GM23338 (cell line): ENCODE measurements around the gene POLD2. TPM values are rescaled to one million over a fixed set of nuclear protein-coding genes. Genes with fewer than 3 reads are reported as not detected.

Source experiments
- ATAC-seq: fragments of 200-7000 bp; cut with Tn5 transposase; 3 replicates; pipeline ENCODE4 v1.9.1; 2020
- DNase-seq: peaks from one replicate; pipeline ENCODE4 v3.0.0-alpha.2; 2015; ENCODE audit warnings: low spot score
- H2AFZ ChIP-seq: fragments of 200-600 bp; sonication (generic); 2 replicates; pipeline ENCODE4 v1.8.0; 2016; ENCODE audit warnings: antibody characterized with exemption, mild to moderate bottlenecking, moderate library complexity
- H3F3A ChIP-seq: fragments of 200-600 bp; sonication (generic); replicated peaks from 2 replicates; pipeline ENCODE4 v1.8.0; 2017; ENCODE audit warnings: antibody characterized with exemption, mixed run types, low read depth
- H3K27ac ChIP-seq: fragments of 200-600 bp; sonication (generic); 2 replicates; pipeline ENCODE4 v1.6.1; 2016; ENCODE audit warnings: low read depth
- H3K27me3 ChIP-seq: fragments of 200-600 bp; sonication (generic); 2 replicates; pipeline ENCODE4 v1.8.0; 2016; ENCODE audit warnings: mild to moderate bottlenecking, mixed run types, moderate library complexity; ENCODE audit not compliant: insufficient read depth
- H3K36me3 ChIP-seq: fragments of 200-600 bp; sonication (generic); 2 replicates; pipeline ENCODE4 v1.8.0; 2016; ENCODE audit warnings: mild to moderate bottlenecking; ENCODE audit not compliant: insufficient read depth
- H3K4me1 ChIP-seq: fragments of 200-600 bp; sonication (generic); 2 replicates; pipeline ENCODE4 v1.8.0; 2016; ENCODE audit warnings: mild to moderate bottlenecking, moderate library complexity; ENCODE audit not compliant: insufficient read depth
- H3K4me2 ChIP-seq: fragments of 200-600 bp; sonication (generic); 2 replicates; pipeline ENCODE4 v1.7.1; 2017; ENCODE audit warnings: mixed run types
- H3K4me3 ChIP-seq: fragments of 200-600 bp; sonication (generic); 2 replicates; pipeline ENCODE4 v1.6.1; 2016; ENCODE audit warnings: mixed run types
- H3K79me2 ChIP-seq: fragments of 200-600 bp; sonication (generic); replicated peaks from 2 replicates; pipeline ENCODE4 v1.8.0; 2017; ENCODE audit warnings: mild to moderate bottlenecking; ENCODE audit not compliant: insufficient read depth
- H3K9me2 ChIP-seq: fragments of 200-600 bp; sonication (generic); 2 replicates; pipeline ENCODE4 v1.8.0; 2017; ENCODE audit not compliant: insufficient read depth
- H4K20me1 ChIP-seq: fragments of 200-600 bp; sonication (generic); replicated peaks from 2 replicates; pipeline ENCODE4 v1.8.0; 2017; ENCODE audit warnings: mild to moderate bottlenecking; ENCODE audit not compliant: insufficient read depth
- H3K27ac Mint-ChIP-seq: 2 replicates; pipeline ENCODE4 v1.8.0; 2020; ENCODE audit warnings: inconsistent platforms, mild to moderate bottlenecking, moderate library complexity, mixed read lengths
- H3K27me3 Mint-ChIP-seq: 3 replicates; pipeline ENCODE4 v1.8.0; 2022; ENCODE audit warnings: low read depth, mild to moderate bottlenecking, moderate library complexity, mixed read lengths, inconsistent platforms; ENCODE audit not compliant: insufficient read depth, poor library complexity
- H3K36me3 Mint-ChIP-seq: 3 replicates; pipeline ENCODE4 v1.8.0; 2021; ENCODE audit warnings: low read depth, mild to moderate bottlenecking, inconsistent platforms, moderate library complexity, mixed read lengths
- H3K4me1 Mint-ChIP-seq: 3 replicates; pipeline ENCODE4 v1.8.0; 2020; ENCODE audit warnings: mild to moderate bottlenecking, inconsistent platforms, mixed read lengths
- H3K4me3 Mint-ChIP-seq: 3 replicates; pipeline ENCODE4 v1.8.0; 2021; ENCODE audit warnings: moderate library complexity, mild to moderate bottlenecking, inconsistent platforms, mixed read lengths
- H3K9me3 Mint-ChIP-seq: 3 replicates; pipeline ENCODE4 v1.8.0; 2020; ENCODE audit warnings: moderate library complexity, mild to moderate bottlenecking, inconsistent platforms, mixed read lengths
- CREB1 ChIP-seq: fragments of 250-450 bp; sonication (Bioruptor Pico); IDR thresholded peaks from 2 replicates; pipeline ENCODE4 v1.5.0; 2020; ENCODE audit warnings: low read depth, mild to moderate bottlenecking, moderate library complexity
- EZH2 ChIP-seq: fragments of 200-600 bp; sonication (generic); IDR thresholded peaks from one replicate; pipeline ENCODE4 v1.8.0; 2017; ENCODE audit warnings: antibody characterized with exemption, mild to moderate bottlenecking, low read depth; ENCODE audit not compliant: unreplicated experiment
- EZH2phosphoT487 ChIP-seq: fragments of 200-600 bp; sonication (generic); IDR thresholded peaks from one replicate; pipeline ENCODE4 v1.8.1; 2018; ENCODE audit warnings: antibody characterized with exemption; ENCODE audit not compliant: unreplicated experiment
- JUNB ChIP-seq: IDR thresholded peaks from one replicate; pipeline ENCODE4 v1.6.1; 2016; ENCODE audit warnings: antibody characterized with exemption; ENCODE audit not compliant: unreplicated experiment
- NANOG ChIP-seq: IDR thresholded peaks from 2 replicates; pipeline ENCODE4 v1.6.1; 2016; ENCODE audit warnings: antibody characterized with exemption, borderline replicate concordance
- POLR2AphosphoS5 ChIP-seq: IDR thresholded peaks from 2 replicates; pipeline ENCODE4 v1.6.1; 2016; ENCODE audit warnings: antibody characterized with exemption, low read depth
- STAT1 ChIP-seq: IDR thresholded peaks from one replicate; pipeline ENCODE4 v1.6.1; 2016; ENCODE audit warnings: antibody characterized with exemption; ENCODE audit not compliant: unreplicated experiment
- ZNF114 ChIP-seq: fragments of 250-450 bp; sonication (Bioruptor Pico); IDR thresholded peaks from 2 replicates; pipeline ENCODE4 v1.5.0; 2020; ENCODE audit warnings: mild to moderate bottlenecking, moderate library complexity
- ZNF331 ChIP-seq: fragments of 250-450 bp; sonication (Bioruptor Pico); IDR thresholded peaks from 2 replicates; pipeline ENCODE4 v1.5.0; 2020; ENCODE audit warnings: low read depth, mild to moderate bottlenecking, moderate library complexity
- polyA plus RNA-seq: library from polyadenylated mRNA; unstranded; fragments of >200 nt; fragmentation: Nextera tagmentation; extraction: Ambion mirVana; gene quantifications from 2 replicates; pipeline ENCODE4 v1.2.1, GENCODE V29; 2016
- total RNA-seq: library from RNA; depleted of rRNA; stranded (reverse); fragments of >200 nt; shearing (Covaris generic); gene quantifications from 2 replicates; pipeline ENCODE4 v1.2.3, GENCODE V29; 2014
- TF ChIP-seq, protein P1 (sequence below): IDR thresholded peaks from one replicate; pipeline ENCODE4 v1.6.1; 2018; ENCODE audit warnings: antibody characterized with exemption; ENCODE audit not compliant: unreplicated experiment
- TF ChIP-seq, protein P2 (sequence below): fragments of 250-450 bp; sonication (Bioruptor Pico); IDR thresholded peaks from 2 replicates; pipeline ENCODE4 v1.5.0; 2020; ENCODE audit warnings: mild to moderate bottlenecking, moderate library complexity
- TF ChIP-seq, protein P3 (sequence below), 2 experiments: fragments of 200-600 bp in 1 of 2; sonication (generic) in 1 of 2; conservative IDR thresholded peaks; 2 replicates each; pipeline versions ENCODE4 v1.5.1 to v1.6.1; 2016 to 2017; ENCODE audit warnings: antibody characterized with exemption in 2 of 2, low read depth in 2 of 2, mild to moderate bottlenecking in 2 of 2, moderate library complexity in 1 of 2
- TF ChIP-seq, protein P4 (sequence below): IDR thresholded peaks from 2 replicates; pipeline ENCODE4 v1.6.1; 2016; ENCODE audit warnings: antibody characterized with exemption

POLD2 gene
- total and polyA plus RNA-seq, 2 experiments from 2014 or later: 101 to 127 TPM

DNA sequence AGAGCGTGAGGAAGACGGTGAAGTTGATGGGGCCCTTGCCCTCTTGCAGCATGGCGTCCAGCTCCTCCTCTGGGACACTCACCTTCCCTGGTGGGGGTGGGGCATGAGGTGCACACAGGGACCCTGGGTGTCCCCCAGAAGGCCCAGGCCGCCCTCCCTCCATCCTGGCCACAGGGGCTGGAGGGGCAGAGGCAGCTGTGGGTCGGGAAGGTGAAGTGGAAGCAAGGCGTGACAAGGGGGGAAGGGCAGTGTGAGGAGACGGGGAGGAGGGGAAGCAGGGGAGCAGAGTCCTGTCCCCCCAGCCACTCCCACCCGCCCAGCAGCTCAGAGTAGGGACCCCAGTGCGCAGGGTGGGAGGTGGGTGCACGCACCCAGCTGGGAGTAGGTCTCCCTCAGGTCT lies 17.0 kb upstream of the POLD2 start:
- peaks cover 4% of the 10 kb centered on the region; the same call in 2 of the 3 replicates for H3K4me1 Mint-ChIP-seq
- DNase-seq: no peak

More for the DNA sequence above, 17.0 kb upstream of the POLD2 start:
- Mint-ChIP-seq H3K36me3 (no peaks in the 10 kb centered on the region), H3K9me3 (no peaks in the 10 kb centered on the region), H3K4me3 (no peak overlapping the region), H3K27me3 (peaks cover 25% of the 10 kb centered on the region), H3K27ac (no peak overlapping the region)
- Histone ChIP-seq H3K27ac (no peak overlapping the region), H3F3A (no peaks in the 10 kb centered on the region), H3K4me2 (no peak overlapping the region), H3K4me3 (no peak overlapping the region), H3K79me2 (no peaks in the 10 kb centered on the region), H3K36me3 (no peaks in the 10 kb centered on the region), H2AFZ (no peak overlapping the region), H3K27me3 (peaks cover 19% of the 10 kb centered on the region), H3K4me1 (no peaks in the 10 kb centered on the region), H3K9me2 (no peaks in the 10 kb centered on the region), H4K20me1 (no peaks in the 10 kb centered on the region)
- no peak for TF ChIP-seq NANOG
- no peak for TF ChIP-seq ZNF331
- no peak for TF ChIP-seq EZH2phosphoT487
- TF ChIP-seq, protein P1, sequence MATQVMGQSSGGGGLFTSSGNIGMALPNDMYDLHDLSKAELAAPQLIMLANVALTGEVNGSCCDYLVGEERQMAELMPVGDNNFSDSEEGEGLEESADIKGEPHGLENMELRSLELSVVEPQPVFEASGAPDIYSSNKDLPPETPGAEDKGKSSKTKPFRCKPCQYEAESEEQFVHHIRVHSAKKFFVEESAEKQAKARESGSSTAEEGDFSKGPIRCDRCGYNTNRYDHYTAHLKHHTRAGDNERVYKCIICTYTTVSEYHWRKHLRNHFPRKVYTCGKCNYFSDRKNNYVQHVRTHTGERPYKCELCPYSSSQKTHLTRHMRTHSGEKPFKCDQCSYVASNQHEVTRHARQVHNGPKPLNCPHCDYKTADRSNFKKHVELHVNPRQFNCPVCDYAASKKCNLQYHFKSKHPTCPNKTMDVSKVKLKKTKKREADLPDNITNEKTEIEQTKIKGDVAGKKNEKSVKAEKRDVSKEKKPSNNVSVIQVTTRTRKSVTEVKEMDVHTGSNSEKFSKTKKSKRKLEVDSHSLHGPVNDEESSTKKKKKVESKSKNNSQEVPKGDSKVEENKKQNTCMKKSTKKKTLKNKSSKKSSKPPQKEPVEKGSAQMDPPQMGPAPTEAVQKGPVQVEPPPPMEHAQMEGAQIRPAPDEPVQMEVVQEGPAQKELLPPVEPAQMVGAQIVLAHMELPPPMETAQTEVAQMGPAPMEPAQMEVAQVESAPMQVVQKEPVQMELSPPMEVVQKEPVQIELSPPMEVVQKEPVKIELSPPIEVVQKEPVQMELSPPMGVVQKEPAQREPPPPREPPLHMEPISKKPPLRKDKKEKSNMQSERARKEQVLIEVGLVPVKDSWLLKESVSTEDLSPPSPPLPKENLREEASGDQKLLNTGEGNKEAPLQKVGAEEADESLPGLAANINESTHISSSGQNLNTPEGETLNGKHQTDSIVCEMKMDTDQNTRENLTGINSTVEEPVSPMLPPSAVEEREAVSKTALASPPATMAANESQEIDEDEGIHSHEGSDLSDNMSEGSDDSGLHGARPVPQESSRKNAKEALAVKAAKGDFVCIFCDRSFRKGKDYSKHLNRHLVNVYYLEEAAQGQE: no peak
- TF ChIP-seq STAT1: no peak
- TF ChIP-seq, protein P2, sequence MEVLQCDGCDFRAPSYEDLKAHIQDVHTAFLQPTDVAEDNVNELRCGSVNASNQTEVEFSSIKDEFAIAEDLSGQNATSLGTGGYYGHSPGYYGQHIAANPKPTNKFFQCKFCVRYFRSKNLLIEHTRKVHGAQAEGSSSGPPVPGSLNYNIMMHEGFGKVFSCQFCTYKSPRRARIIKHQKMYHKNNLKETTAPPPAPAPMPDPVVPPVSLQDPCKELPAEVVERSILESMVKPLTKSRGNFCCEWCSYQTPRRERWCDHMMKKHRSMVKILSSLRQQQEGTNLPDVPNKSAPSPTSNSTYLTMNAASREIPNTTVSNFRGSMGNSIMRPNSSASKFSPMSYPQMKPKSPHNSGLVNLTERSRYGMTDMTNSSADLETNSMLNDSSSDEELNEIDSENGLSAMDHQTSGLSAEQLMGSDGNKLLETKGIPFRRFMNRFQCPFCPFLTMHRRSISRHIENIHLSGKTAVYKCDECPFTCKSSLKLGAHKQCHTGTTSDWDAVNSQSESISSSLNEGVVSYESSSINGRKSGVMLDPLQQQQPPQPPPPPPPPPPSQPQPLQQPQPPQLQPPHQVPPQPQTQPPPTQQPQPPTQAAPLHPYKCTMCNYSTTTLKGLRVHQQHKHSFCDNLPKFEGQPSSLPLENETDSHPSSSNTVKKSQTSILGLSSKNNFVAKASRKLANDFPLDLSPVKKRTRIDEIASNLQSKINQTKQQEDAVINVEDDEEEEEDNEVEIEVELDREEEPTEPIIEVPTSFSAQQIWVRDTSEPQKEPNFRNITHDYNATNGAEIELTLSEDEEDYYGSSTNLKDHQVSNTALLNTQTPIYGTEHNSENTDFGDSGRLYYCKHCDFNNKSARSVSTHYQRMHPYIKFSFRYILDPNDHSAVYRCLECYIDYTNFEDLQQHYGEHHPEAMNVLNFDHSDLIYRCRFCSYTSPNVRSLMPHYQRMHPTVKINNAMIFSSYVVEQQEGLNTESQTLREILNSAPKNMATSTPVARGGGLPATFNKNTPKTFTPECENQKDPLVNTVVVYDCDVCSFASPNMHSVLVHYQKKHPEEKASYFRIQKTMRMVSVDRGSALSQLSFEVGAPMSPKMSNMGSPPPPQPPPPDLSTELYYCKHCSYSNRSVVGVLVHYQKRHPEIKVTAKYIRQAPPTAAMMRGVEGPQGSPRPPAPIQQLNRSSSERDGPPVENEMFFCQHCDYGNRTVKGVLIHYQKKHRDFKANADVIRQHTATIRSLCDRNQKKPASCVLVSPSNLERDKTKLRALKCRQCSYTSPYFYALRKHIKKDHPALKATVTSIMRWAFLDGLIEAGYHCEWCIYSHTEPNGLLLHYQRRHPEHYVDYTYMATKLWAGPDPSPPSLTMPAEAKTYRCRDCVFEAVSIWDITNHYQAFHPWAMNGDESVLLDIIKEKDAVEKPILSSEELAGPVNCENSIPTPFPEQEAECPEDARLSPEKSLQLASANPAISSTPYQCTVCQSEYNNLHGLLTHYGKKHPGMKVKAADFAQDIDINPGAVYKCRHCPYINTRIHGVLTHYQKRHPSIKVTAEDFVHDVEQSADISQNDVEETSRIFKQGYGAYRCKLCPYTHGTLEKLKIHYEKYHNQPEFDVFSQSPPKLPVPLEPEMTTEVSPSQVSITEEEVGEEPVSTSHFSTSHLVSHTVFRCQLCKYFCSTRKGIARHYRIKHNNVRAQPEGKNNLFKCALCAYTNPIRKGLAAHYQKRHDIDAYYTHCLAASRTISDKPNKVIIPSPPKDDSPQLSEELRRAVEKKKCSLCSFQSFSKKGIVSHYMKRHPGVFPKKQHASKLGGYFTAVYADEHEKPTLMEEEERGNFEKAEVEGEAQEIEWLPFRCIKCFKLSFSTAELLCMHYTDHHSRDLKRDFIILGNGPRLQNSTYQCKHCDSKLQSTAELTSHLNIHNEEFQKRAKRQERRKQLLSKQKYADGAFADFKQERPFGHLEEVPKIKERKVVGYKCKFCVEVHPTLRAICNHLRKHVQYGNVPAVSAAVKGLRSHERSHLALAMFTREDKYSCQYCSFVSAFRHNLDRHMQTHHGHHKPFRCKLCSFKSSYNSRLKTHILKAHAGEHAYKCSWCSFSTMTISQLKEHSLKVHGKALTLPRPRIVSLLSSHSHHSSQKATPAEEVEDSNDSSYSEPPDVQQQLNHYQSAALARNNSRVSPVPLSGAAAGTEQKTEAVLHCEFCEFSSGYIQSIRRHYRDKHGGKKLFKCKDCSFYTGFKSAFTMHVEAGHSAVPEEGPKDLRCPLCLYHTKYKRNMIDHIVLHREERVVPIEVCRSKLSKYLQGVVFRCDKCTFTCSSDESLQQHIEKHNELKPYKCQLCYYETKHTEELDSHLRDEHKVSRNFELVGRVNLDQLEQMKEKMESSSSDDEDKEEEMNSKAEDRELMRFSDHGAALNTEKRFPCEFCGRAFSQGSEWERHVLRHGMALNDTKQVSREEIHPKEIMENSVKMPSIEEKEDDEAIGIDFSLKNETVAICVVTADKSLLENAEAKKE (CRISPR knock-in tag): no peak
- no peak for TF ChIP-seq CREB1 (CRISPR knock-in tag)
- no peak for TF ChIP-seq ZNF114 (CRISPR knock-in tag)
- no peak for TF ChIP-seq EZH2
- no peak for TF ChIP-seq JUNB
- TF ChIP-seq POLR2AphosphoS5: no peak
- TF ChIP-seq, protein P3, sequence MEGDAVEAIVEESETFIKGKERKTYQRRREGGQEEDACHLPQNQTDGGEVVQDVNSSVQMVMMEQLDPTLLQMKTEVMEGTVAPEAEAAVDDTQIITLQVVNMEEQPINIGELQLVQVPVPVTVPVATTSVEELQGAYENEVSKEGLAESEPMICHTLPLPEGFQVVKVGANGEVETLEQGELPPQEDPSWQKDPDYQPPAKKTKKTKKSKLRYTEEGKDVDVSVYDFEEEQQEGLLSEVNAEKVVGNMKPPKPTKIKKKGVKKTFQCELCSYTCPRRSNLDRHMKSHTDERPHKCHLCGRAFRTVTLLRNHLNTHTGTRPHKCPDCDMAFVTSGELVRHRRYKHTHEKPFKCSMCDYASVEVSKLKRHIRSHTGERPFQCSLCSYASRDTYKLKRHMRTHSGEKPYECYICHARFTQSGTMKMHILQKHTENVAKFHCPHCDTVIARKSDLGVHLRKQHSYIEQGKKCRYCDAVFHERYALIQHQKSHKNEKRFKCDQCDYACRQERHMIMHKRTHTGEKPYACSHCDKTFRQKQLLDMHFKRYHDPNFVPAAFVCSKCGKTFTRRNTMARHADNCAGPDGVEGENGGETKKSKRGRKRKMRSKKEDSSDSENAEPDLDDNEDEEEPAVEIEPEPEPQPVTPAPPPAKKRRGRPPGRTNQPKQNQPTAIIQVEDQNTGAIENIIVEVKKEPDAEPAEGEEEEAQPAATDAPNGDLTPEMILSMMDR (conservative IDR thresholded peaks at IDR 0.05; ENCODE audit: low read depth in 2 of 2): no peak
- TF ChIP-seq, protein P4, sequence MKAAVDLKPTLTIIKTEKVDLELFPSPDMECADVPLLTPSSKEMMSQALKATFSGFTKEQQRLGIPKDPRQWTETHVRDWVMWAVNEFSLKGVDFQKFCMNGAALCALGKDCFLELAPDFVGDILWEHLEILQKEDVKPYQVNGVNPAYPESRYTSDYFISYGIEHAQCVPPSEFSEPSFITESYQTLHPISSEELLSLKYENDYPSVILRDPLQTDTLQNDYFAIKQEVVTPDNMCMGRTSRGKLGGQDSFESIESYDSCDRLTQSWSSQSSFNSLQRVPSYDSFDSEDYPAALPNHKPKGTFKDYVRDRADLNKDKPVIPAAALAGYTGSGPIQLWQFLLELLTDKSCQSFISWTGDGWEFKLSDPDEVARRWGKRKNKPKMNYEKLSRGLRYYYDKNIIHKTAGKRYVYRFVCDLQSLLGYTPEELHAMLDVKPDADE: no peak
- ATAC-seq: no peak
